Spleen (tissue), 11 donors: ENCODE measurements around the gene CDKN2AIPNL. TPM values are rescaled to one million over a fixed set of nuclear protein-coding genes. Genes with fewer than 3 reads are reported as not detected.

Experiments
- DNase-seq: peaks from one replicate; pipeline ENCODE4 v3.0.0-alpha.2; 2020
- H3K27ac ChIP-seq, 8 donors: fragments of 200-600 bp; sonication (generic) in 7 of 8; 1 replicate in 4 of 8; 2 replicates in 4 of 8; pipeline versions ENCODE4 v1.5.0 to v1.8.0; 2016 to 2021; ENCODE audit warnings: inconsistent platforms in 4 of 8, mild to moderate bottlenecking in 4 of 8, moderate library complexity in 1 of 8
- H3K27me3 ChIP-seq, 7 donors: fragments of 200-600 bp; sonication (generic) in 6 of 7; replicated peaks in 1 of 7; 1 replicate in 4 of 7; 2 replicates in 3 of 7; pipeline versions ENCODE4 v1.5.0 to v1.8.0; 2016 to 2021; ENCODE audit warnings: inconsistent platforms in 3 of 7, mild to moderate bottlenecking in 1 of 7
- H3K36me3 ChIP-seq, 6 donors: fragments of 200-600 bp; sonication (generic) in 5 of 6; 1 replicate in 4 of 6; 2 replicates in 2 of 6; pipeline versions ENCODE4 v1.5.0 to v1.8.0; 2016 to 2021; ENCODE audit warnings: inconsistent platforms in 2 of 6
- H3K4me1 ChIP-seq, 6 donors: fragments of 200-600 bp; sonication (generic) in 5 of 6; 1 replicate in 3 of 6; 2 replicates in 3 of 6; pipeline versions ENCODE4 v1.5.0 to v1.8.0; 2016 to 2021; ENCODE audit warnings: inconsistent platforms in 3 of 6
- H3K4me3 ChIP-seq, 8 donors: fragments of 200-600 bp; sonication (generic) in 7 of 8; 1 replicate in 4 of 8; 2 replicates in 4 of 8; pipeline versions ENCODE4 v1.5.0 to v1.8.0; 2016 to 2021; ENCODE audit warnings: inconsistent platforms in 4 of 8, mild to moderate bottlenecking in 4 of 8, moderate library complexity in 2 of 8
- H3K9me3 ChIP-seq, 8 donors: fragments of 200-600 bp; sonication (generic) in 7 of 8; 1 replicate in 4 of 8; 2 replicates in 4 of 8; pipeline versions ENCODE4 v1.5.0 to v1.8.0; 2016 to 2021; ENCODE audit warnings: inconsistent platforms in 4 of 8
- POLR2A ChIP-seq, 3 donors: fragments of 450-650 bp; IDR thresholded peaks; one replicate each; pipeline ENCODE4 v1.5.1; 2017; ENCODE audit warnings: antibody characterized with exemption in 3 of 3, mild to moderate bottlenecking in 1 of 3
- POLR2AphosphoS5 ChIP-seq, 3 donors: sonication (generic); formaldehyde crosslinking; IDR thresholded peaks; one replicate each; pipeline ENCODE4 v1.5.1; 2017; ENCODE audit warnings: antibody characterized with exemption in 3 of 3
- WGBS, 5 donors: extraction: QIAGEN DNeasy Blood & Tissue Kit in 3 of 5; methylation state at CpG; one replicate each; pipeline versions ENCODE4 v1.1.5 to v1.1.7; 2013 to 2018; 5-methylcytosine and 5-hydroxymethylcytosine counted together
- intact Hi-C: fragments of 100-400 bp; cut with DNase I; formaldehyde crosslinking; loops from one replicate; pipeline ENCODE4 v1.15.0; 2023; ENCODE audit warnings: low total_unique reads
- polyA plus RNA-seq, 3 donors: library from polyadenylated mRNA; stranded (reverse); fragments of 200-250 nt; gene quantifications; one replicate each; pipeline ENCODE4 v1.2.1, GENCODE V29; 2013
- total RNA-seq, 7 donors: library from RNA; depleted of rRNA in 3 of 7; stranded (reverse); fragments of >200 nt in 3 of 7; fragmentation: NEBNext Ultra II Directional in 4 of 7; extraction: Animal tissue kit (Norgen Biotek cat#: 25700) in 4 of 7; gene quantifications; one replicate each; pipeline versions ENCODE4 v1.1.0 to v1.2.1, GENCODE V29; 2016 to 2021
- TF ChIP-seq, protein P1 (sequence below), 11 experiments: fragments of 200-600 bp in 7 of 11; fragments of 450-650 bp in 4 of 11; sonication (generic) in 4 of 11; IDR thresholded peaks in 8 of 11; conservative IDR thresholded peaks in 3 of 11; 1 replicate in 7 of 11; 2 replicates in 4 of 11; pipeline versions ENCODE4 v1.4.0 to v1.8.0; 2016 to 2021; ENCODE audit warnings: antibody characterized with exemption in 11 of 11, inconsistent platforms in 4 of 11, mild to moderate bottlenecking in 1 of 11
- donor health status: healthy with polysubstance abuse.
- donor health status: DM: no; HTN: no; CAD: no; lungs with moderate emphysema.
- donor health status: DM: no; HTN: no; CAD: no.
- donor health status: Bipolar disorder and iron deficiency.
- donor health status: healthy.
- donor health status: DM: no; HTN: no; CAD: no.
- donor health status: DM: yes; HTN: yes; CAD: no.

Gene CDKN2AIPNL
- total and polyA plus RNA-seq, 10 donors = 13.1 to 42.7 (median 16.3) TPM

- Histone ChIP-seq H3K36me3 (no peaks in the 10 kb centered on the region), H3K4me1 (no peaks in the 10 kb centered on the region), H3K27me3 (no peaks in the 10 kb centered on the region), H3K27ac (no peak overlapping the region), H3K4me3 (no peak overlapping the region), H3K9me3 (no peaks in the 10 kb centered on the region)
- DNase-seq = peak; percentile 40
- WGBS, 5 donors = 91 to 97% (median 93%) methylated on average over 8 of the region's 8 CpGs
- intact Hi-C loops = no loop called here
- TF ChIP-seq POLR2AphosphoS5 (IDR thresholded peaks at IDR 0.05) = no peak
- TF ChIP-seq, protein P1, sequence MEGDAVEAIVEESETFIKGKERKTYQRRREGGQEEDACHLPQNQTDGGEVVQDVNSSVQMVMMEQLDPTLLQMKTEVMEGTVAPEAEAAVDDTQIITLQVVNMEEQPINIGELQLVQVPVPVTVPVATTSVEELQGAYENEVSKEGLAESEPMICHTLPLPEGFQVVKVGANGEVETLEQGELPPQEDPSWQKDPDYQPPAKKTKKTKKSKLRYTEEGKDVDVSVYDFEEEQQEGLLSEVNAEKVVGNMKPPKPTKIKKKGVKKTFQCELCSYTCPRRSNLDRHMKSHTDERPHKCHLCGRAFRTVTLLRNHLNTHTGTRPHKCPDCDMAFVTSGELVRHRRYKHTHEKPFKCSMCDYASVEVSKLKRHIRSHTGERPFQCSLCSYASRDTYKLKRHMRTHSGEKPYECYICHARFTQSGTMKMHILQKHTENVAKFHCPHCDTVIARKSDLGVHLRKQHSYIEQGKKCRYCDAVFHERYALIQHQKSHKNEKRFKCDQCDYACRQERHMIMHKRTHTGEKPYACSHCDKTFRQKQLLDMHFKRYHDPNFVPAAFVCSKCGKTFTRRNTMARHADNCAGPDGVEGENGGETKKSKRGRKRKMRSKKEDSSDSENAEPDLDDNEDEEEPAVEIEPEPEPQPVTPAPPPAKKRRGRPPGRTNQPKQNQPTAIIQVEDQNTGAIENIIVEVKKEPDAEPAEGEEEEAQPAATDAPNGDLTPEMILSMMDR (IDR thresholded peaks at IDR 0.05 in 8 of 11, conservative IDR thresholded peaks at IDR 0.05 in 3 of 11) = no peak
- TF ChIP-seq POLR2A (IDR thresholded peaks at IDR 0.05) = no peak
These were observed 43.8 kb upstream of the CDKN2AIPNL start for GRCh38 chr5:134455466-134455865.

- WGBS, 5 donors = 81 to 86% (median 84%) methylated on average over 2 of the region's 2 CpGs
- no peaks in the 10 kb centered on the region for H3K9me3 ChIP-seq
- intact Hi-C loops = no loop called here
- no peak overlapping the region for H3K4me3 ChIP-seq
- no peaks in the 10 kb centered on the region for H3K36me3 ChIP-seq
- no peak overlapping the region for H3K27ac ChIP-seq
- no peaks in the 10 kb centered on the region for H3K27me3 ChIP-seq
- peaks cover 0 to 1% (median 0%) of the 10 kb centered on the region in 6 donors for H3K4me1 ChIP-seq
- DNase-seq = no peak
- TF ChIP-seq, protein P1 (IDR thresholded peaks at IDR 0.05 in 8 of 11, conservative IDR thresholded peaks at IDR 0.05 in 3 of 11) = no peak
- no peak for TF ChIP-seq POLR2A (IDR thresholded peaks at IDR 0.05)
- TF ChIP-seq POLR2AphosphoS5 (IDR thresholded peaks at IDR 0.05) = no peak
These were observed 41.3 kb upstream of the CDKN2AIPNL start for GRCh38 chr5:134453016-134453415.

- intact Hi-C loops = no loop called here
- TF ChIP-seq, protein P1 (IDR thresholded peaks at IDR 0.05 in 8 of 11, conservative IDR thresholded peaks at IDR 0.05 in 3 of 11) = no peak
- TF ChIP-seq POLR2AphosphoS5 (IDR thresholded peaks at IDR 0.05) (no peak), POLR2A (IDR thresholded peaks at IDR 0.05) (no peak)
- Histone ChIP-seq H3K27ac (no peak overlapping the region), H3K9me3 (no peaks in the 10 kb centered on the region), H3K36me3 (no peaks in the 10 kb centered on the region), H3K27me3 (no peaks in the 10 kb centered on the region), H3K4me3 (no peak overlapping the region), H3K4me1 (peaks cover 0 to 11% (median 5%) of the 10 kb centered on the region in 6 donors)
- WGBS, 5 donors = 68 to 100% (median 82%) methylated on average over 1 of the region's 1 CpG
- DNase-seq = peak; percentile 19
These were observed 40.3 kb upstream of the CDKN2AIPNL start for GRCh38 chr5:134451936-134452505.

DNA sequence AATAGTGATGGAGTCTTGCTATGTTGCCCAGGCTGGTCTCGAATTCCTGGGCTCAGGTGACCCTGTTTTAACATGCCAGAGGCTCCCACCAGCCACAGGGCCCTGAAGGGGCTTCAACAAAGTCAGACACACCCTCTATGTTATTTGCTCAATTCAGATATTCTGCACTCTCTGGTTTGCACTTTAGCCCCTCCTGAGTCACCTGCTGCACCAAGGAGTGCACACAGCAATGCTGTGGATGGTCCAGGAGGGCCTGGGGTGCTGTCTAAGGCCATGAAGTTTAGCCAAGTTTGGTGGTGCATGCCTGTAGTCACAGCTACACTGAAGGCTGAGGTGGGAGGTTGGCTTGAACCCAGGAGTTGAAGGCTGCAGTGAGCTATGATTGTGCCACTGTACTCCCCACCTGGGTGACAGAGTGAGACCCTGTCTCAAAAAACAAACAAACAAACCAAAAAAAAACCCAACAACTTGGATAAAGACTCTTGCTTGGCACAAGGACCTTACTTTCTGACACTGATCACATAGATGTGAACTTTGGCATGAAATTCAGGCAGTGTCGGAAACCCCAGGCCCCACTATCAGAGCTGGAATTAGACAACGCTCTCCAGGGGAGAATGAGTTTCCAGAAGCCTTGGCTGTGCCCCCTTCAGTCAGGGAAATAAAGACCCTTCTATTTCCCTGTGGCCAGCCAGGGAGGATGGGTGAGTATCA, 39.7 kb upstream of the CDKN2AIPNL start:
- WGBS, 5 donors = 82 to 95% (median 93%) methylated on average over 3 of the region's 3 CpGs
- intact Hi-C loops = no loop called here
- Histone ChIP-seq H3K27me3 (no peaks in the 10 kb centered on the region), H3K4me3 (no peak overlapping the region), H3K27ac (no peak overlapping the region), H3K9me3 (no peaks in the 10 kb centered on the region), H3K36me3 (no peaks in the 10 kb centered on the region), H3K4me1 (peaks cover 0 to 18% (median 9%) of the 10 kb centered on the region in 6 donors)
- no peak for TF ChIP-seq POLR2AphosphoS5 (IDR thresholded peaks at IDR 0.05)
- TF ChIP-seq, protein P1 (IDR thresholded peaks at IDR 0.05 in 8 of 11, conservative IDR thresholded peaks at IDR 0.05 in 3 of 11) = no peak
- TF ChIP-seq POLR2A (IDR thresholded peaks at IDR 0.05) = no peak
- peak; percentile 30 for DNase-seq
